ENCODE data around the gene SCYGR7. TPM values are rescaled to one million over a fixed set of nuclear protein-coding genes. Genes with fewer than 3 reads are reported as not detected.

Gene SCYGR7, protein sequence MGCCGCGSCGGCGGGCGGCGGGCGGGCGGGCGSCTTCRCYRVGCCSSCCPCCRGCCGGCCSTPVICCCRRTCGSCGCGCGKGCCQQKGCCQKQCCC
- total RNA-seq (not detected), polyA plus RNA-seq (not detected)
- long read RNA-seq, donor 1 = 0 reads
- long read RNA-seq, donor 2 = 0 reads
- long read RNA-seq, donor 3 = 0 reads

DNA sequence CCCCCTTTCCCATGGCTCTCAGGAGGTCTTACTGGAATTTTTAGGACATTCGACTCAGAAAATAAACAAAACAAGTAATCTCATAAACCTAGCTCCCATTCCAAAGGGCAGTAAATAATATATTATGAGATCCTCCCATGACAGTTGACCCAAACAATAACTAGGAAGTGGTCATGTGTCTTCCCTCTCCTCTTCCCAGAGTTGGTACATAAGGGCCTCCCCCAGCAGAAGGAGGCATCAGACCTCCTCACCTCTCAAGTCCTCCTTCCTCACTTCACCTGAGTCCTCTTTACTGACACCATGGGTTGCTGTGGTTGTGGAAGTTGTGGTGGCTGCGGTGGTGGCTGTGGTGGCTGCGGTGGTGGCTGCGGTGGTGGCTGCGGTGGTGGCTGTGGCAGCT is at the start of gene SCYGR7:
Gene SCYGR7, plus strand, starts transcription at position 301 of the 400 bp plus-strand sequence. Its CDS starts 0 bp downstream, at position 301.
- no peak within 1 kb of the TSS for H3K27ac ChIP-seq

DNA sequence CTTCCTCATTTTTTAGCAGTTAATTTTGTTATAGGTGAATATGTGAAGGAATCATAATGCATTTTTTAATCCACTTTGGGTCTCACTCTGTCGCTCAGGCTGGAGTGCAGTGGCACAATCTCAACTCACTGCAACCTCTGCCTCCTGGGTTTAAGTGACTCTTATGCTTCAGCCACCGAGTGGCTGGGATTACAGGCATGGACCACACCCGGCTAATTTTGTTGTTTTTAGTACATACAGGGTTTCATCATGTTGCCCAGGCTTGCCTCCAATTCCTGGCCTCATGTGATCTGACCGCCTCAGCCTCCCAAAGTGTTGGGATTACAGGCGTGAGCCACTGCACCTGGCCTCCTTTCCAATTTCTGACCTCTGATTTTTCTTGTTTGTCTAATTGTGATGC is 43.9 kb upstream of the SCYGR7 start:
- no peak for ATAC-seq
- no peak overlapping the region for H3K4me3 ChIP-seq
- H3K27me3 ChIP-seq = peaks cover 0 to 6% (median 0%) of the 10 kb centered on the region in 9 donors
- H3K36me3 ChIP-seq = no peaks in the 10 kb centered on the region
- intact Hi-C loops (cut with DNase I) = no loop called here
- TF ChIP-seq POLR2A (IDR thresholded peaks at IDR 0.05) = no peak
- TF ChIP-seq, protein P1, sequence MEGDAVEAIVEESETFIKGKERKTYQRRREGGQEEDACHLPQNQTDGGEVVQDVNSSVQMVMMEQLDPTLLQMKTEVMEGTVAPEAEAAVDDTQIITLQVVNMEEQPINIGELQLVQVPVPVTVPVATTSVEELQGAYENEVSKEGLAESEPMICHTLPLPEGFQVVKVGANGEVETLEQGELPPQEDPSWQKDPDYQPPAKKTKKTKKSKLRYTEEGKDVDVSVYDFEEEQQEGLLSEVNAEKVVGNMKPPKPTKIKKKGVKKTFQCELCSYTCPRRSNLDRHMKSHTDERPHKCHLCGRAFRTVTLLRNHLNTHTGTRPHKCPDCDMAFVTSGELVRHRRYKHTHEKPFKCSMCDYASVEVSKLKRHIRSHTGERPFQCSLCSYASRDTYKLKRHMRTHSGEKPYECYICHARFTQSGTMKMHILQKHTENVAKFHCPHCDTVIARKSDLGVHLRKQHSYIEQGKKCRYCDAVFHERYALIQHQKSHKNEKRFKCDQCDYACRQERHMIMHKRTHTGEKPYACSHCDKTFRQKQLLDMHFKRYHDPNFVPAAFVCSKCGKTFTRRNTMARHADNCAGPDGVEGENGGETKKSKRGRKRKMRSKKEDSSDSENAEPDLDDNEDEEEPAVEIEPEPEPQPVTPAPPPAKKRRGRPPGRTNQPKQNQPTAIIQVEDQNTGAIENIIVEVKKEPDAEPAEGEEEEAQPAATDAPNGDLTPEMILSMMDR (IDR thresholded peaks at IDR 0.05) = no peak
- H3K27ac ChIP-seq = no peak overlapping the region
- H3K4me1 ChIP-seq = no peaks in the 10 kb centered on the region
- 77 to 85% (median 80%) methylated on average over 5 of the region's 5 CpGs for WGBS, 4 donors
- DNase-seq = no peak
- H3K9me3 ChIP-seq = no peaks in the 10 kb centered on the region

More for the DNA sequence above, at the start of gene SCYGR7:
- no peaks in the 10 kb centered on the region for H3K4me1 ChIP-seq
- whole genome bisulfite sequencing, 4 donors = 85 to 95% (median 90%) methylated on average over 1 to 5 of the region's 5 CpGs
- no peaks in the 10 kb centered on the region for H3K36me3 ChIP-seq
- DNase-seq = no peak
- H3K27me3 ChIP-seq = peaks cover 0 to 12% (median 0%) of the 10 kb centered on the region in 9 donors
- peaks cover 0 to 2% (median 0%) of the 10 kb centered on the region in 12 donors for H3K9me3 ChIP-seq
- intact Hi-C loops (cut with DNase I) = no loop called here
- no peak for TF ChIP-seq POLR2A (IDR thresholded peaks at IDR 0.05)
- TF ChIP-seq, protein P1 (IDR thresholded peaks at IDR 0.05) = no peak
- H3K4me3 ChIP-seq = no peak within 1 kb of the TSS
- no peak for ATAC-seq

DNA sequence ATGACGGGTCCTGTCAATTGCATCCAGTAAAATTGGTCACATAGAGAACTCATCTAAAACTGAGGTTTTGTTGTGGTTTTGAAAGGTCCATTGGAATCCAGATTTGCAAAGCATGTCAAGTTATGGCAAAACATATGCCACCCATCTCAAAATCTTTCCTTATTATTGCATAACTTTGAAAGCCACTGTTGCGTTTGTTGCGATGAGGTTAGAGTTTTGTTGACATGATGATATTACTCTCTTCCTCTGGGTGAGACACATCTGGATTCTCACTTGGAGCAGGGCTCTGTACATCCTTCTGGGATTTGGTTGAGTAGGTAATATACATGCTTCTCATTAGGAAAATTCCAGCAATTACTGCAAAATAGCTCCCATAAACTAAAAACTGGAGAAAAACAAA is 40.9 kb upstream of the SCYGR7 start:
- no peaks in the 10 kb centered on the region for H3K36me3 ChIP-seq
- no peak overlapping the region for H3K27ac ChIP-seq
- no peaks in the 10 kb centered on the region for H3K9me3 ChIP-seq
- peaks cover 0 to 6% (median 0%) of the 10 kb centered on the region in 9 donors for H3K27me3 ChIP-seq
- TF ChIP-seq POLR2A (IDR thresholded peaks at IDR 0.05) = no peak
- TF ChIP-seq, protein P1 (IDR thresholded peaks at IDR 0.05) = no peak
- H3K4me3 ChIP-seq = no peak overlapping the region
- intact Hi-C loops (cut with DNase I) = no loop called here
- DNase-seq (no peak), ATAC-seq (peak in 2 of 4 donors; percentile 29 to 41)
- H3K4me1 ChIP-seq = no peaks in the 10 kb centered on the region
- whole genome bisulfite sequencing, 4 donors = 52 to 84% (median 75%) methylated on average over 3 of the region's 3 CpGs

DNA sequence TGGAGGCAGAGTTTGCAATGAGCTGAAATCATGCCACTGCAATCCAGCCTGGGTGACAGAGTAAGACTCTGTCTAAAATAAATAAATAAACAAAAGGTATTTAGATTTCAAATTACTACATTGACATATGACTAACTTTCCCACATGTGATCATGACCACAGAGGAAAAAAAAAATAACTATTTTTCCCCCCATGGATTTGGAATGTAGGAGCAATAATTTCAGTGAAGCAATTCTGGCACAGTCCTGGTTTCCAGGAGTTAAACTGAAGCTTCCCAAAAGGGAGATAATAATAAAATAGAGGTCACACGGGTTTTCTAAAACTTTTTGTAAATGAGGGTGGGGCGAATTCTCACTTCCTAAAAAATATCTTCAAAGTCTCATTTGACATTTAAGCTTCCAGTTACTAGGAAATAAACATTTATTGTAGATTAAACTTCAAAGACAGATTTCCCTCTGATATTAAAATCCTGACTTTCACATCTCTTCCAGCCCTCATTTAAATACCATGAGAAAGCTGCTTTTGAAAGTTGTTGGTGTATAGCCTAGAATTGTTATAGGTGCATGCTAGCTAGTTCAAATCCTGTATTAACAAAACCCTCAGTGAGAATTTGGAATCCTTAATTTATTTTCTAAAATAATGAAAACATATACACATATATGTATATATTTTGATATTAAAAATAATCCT is 31.0 kb upstream of the SCYGR7 start:
- no peak overlapping the region for H3K4me3 ChIP-seq
- no peak overlapping the region for H3K27ac ChIP-seq
- TF ChIP-seq POLR2A (IDR thresholded peaks at IDR 0.05) = no peak
- TF ChIP-seq, protein P1 (IDR thresholded peaks at IDR 0.05) = no peak
- ATAC-seq (no peak), DNase-seq (no peak)
- intact Hi-C loops (cut with DNase I) = no loop called here
- no peaks in the 10 kb centered on the region for H3K36me3 ChIP-seq
- peaks cover 0 to 3% (median 0%) of the 10 kb centered on the region in 12 donors for H3K9me3 ChIP-seq
- H3K4me1 ChIP-seq = no peaks in the 10 kb centered on the region
- no peaks in the 10 kb centered on the region for H3K27me3 ChIP-seq
- WGBS, 4 donors = 43 to 51% (median 47%) methylated on average over 2 of the region's 2 CpGs
